Measurements from ENCODE around the gene WAPL. TPM values are rescaled to one million over a fixed set of nuclear protein-coding genes. Genes with fewer than 3 reads are reported as not detected.

WAPL gene
- total and polyA plus RNA-seq, 10 of the 15 experiments (the other 5 are each of a cell fraction or from before 2014, with no cell fraction given): 15.7 to 45.8 (median 29.0) TPM

- Histone ChIP-seq H3K27ac (ENCODE audit: control insufficient read depth, insufficient read depth) (no peak overlapping the region), H3K4me3 (no peak overlapping the region), H3K4me2 (ENCODE audit: control insufficient read depth, insufficient read depth) (no peak overlapping the region), H4K20me1 (ENCODE audit: control insufficient read depth, insufficient read depth) (no peaks in the 10 kb centered on the region), H3K4me1 (ENCODE audit: control insufficient read depth, insufficient read depth, low read length) (0 out of 2 replicates have a peak, but pooled peaks cover 5% of the 10 kb centered on the region), H3K9me3 (replicated peaks; ENCODE audit: control insufficient read depth, insufficient read depth, low read length) (no peaks in the 10 kb centered on the region), H3K79me2 (ENCODE audit: control insufficient read depth, insufficient read depth, low read length) (no peaks in the 10 kb centered on the region), H2AFZ (ENCODE audit: control insufficient read depth, low read depth, low read length) (no peak overlapping the region), H3K9ac (ENCODE audit: control insufficient read depth, insufficient read depth, low read length) (no peak overlapping the region), H3K36me3 (ENCODE audit: control insufficient read depth in 2 of 2, insufficient read depth in 2 of 2, low read length in 1 of 2) (peaks cover 11 to 30% of the 10 kb centered on the region in 2 experiments), H3K27me3 (replicated peaks in 1 of 2; ENCODE audit: control insufficient read depth in 2 of 2, insufficient read depth in 2 of 2, low read length in 1 of 2) (no peaks in the 10 kb centered on the region)
- in situ Hi-C loops (cut with MboI): no loop called here
- FAIRE-seq (no peak), ATAC-seq (no peak), DNase-seq (ENCODE audit: low read depth, low spot score) (no peak)
- POLR2A ChIA-PET: interaction anchor here (0.6 to 3.2 kb wide), 3 partner anchors 25 to 48 kb away, joined by 3 to 7 read pairs (median 4); no protein-coding TSS in a partner anchor
- intact Hi-C loops (cut with micrococcal nuclease; ENCODE audit: unreplicated experiment): no loop called here
- CTCF ChIA-PET: interaction anchor here (1.0 to 3.4 kb wide), 7 partner anchors 11 to 148 kb away, joined by 3 to 18 read pairs (median 4); no protein-coding TSS in a partner anchor
- TF ChIP-seq NR2C2 (IDR thresholded peaks at IDR 0.05; ENCODE audit: borderline replicate concordance, control insufficient read depth, insufficient read length, low read depth) (no peak), ETV6 (conservative IDR thresholded peaks at IDR 0.05 in 1 of 2, IDR thresholded peaks at IDR 0.05 in 1 of 2; ENCODE audit: borderline replicate concordance in 1 of 2, low read depth in 1 of 2) (no peak), RFX5 (IDR thresholded peaks at IDR 0.05; ENCODE audit: low read depth, low read length) (no peak), CHD4 (IDR thresholded peaks at IDR 0.05) (no peak), DPF2 (IDR thresholded peaks at IDR 0.05) (no peak), FOS (IDR thresholded peaks at IDR 0.05; ENCODE audit: borderline replicate concordance, extremely low read depth, insufficient read length) (no peak), CEBPZ (IDR thresholded peaks at IDR 0.05; ENCODE audit: low read depth, low read length) (no peak), STAT1 (conservative IDR thresholded peaks at IDR 0.05) (no peak), ZNF384 (IDR thresholded peaks at IDR 0.05; ENCODE audit: borderline replicate concordance, low read depth, low read length) (no peak), HDAC2 (IDR thresholded peaks at IDR 0.05) (no peak), MYC (IDR thresholded peaks at IDR 0.05; ENCODE audit: insufficient read depth, insufficient read length, insufficient replicate concordance, low read length, severe bottlenecking) (no peak)
- TF ChIP-seq, protein P1, sequence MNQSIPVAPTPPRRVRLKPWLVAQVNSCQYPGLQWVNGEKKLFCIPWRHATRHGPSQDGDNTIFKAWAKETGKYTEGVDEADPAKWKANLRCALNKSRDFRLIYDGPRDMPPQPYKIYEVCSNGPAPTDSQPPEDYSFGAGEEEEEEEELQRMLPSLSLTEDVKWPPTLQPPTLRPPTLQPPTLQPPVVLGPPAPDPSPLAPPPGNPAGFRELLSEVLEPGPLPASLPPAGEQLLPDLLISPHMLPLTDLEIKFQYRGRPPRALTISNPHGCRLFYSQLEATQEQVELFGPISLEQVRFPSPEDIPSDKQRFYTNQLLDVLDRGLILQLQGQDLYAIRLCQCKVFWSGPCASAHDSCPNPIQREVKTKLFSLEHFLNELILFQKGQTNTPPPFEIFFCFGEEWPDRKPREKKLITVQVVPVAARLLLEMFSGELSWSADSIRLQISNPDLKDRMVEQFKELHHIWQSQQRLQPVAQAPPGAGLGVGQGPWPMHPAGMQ (IDR thresholded peaks at IDR 0.05; ENCODE audit: borderline replicate concordance): no peak
- SMC1A ChIA-PET (ENCODE audit: uncharacterized antibody, unreplicated experiment): interaction anchor here (0.7 to 3.7 kb wide), 10 partner anchors 9 to 53 kb away, joined by 3 to 17 read pairs (median 4); no protein-coding TSS in a partner anchor
- RAD21 ChIA-PET (ENCODE audit: unreplicated experiment): interaction anchor here (1.7 kb wide), 1 partner anchor 37 kb away, joined by 5 read pairs; no protein-coding TSS in a partner anchor
- BruUV-seq (replicated peaks): no TSS peak
- WGBS (ENCODE audit: insufficient coverage, insufficient replicate concordance, low lambda C conversion rate, missing lambda C conversion rate): 96% methylated on average over 3 of the region's 3 CpGs
These were observed 84.1 kb downstream of the WAPL start for GRCh38 chr10:86437447-86437846.
